HL-60 (cell line): ENCODE data around the gene ADGRB3.

ENCODE experiments used
- DNase-seq, 2 experiments: peaks; one replicate each; pipeline ENCODE4 v3.0.0-alpha.2; 2010 to 2020; ENCODE audit warnings: low read depth in 1 of 2, low spot score in 1 of 2
- H3K27ac ChIP-seq: fragments of 250-450 bp; sonication (Bioruptor Pico); replicated peaks from 2 replicates; pipeline ENCODE4 v1.5.1; 2020; ENCODE audit warnings: mild to moderate bottlenecking, moderate library complexity
- H3K27me3 ChIP-seq: fragments of 250-450 bp; sonication (Bioruptor Pico); 2 replicates; pipeline ENCODE4 v1.5.1; 2021; ENCODE audit warnings: mild to moderate bottlenecking, moderate library complexity; ENCODE audit not compliant: insufficient read depth, poor library complexity, severe bottlenecking
- H3K4me3 ChIP-seq: replicated peaks from 2 replicates; pipeline ENCODE4 v1.5.1; 2011; ENCODE audit warnings: mild to moderate bottlenecking, control low read depth, low read length; ENCODE audit not compliant: insufficient read depth
- CTCF ChIP-seq: IDR thresholded peaks from one replicate; pipeline ENCODE4 v1.5.1; 2011; ENCODE audit warnings: low read length, control low read depth, inconsistent platforms; ENCODE audit not compliant: insufficient read depth
- GABPA ChIP-seq: IDR thresholded peaks from 2 replicates; pipeline ENCODE4 v1.6.1; 2012; ENCODE audit warnings: low read depth
- POLR2AphosphoS5 ChIP-seq: IDR thresholded peaks from 2 replicates; pipeline ENCODE4 v1.6.1; 2012; ENCODE audit warnings: low read depth
- REST ChIP-seq: IDR thresholded peaks from 2 replicates; pipeline ENCODE4 v1.6.1; 2012; ENCODE audit warnings: low read depth; ENCODE audit not compliant: insufficient replicate concordance
- SPI1 ChIP-seq: IDR thresholded peaks from 2 replicates; pipeline ENCODE4 v1.6.1; 2012; ENCODE audit warnings: low read depth, mild to moderate bottlenecking, borderline replicate concordance
- long read RNA-seq: library from polyadenylated mRNA; unstranded; transcript quantifications from one replicate; pipeline ENCODE4 v2.0.0, GENCODE V29; 2020

ADGRB3 gene
- long read RNA-seq, partial matches to known transcripts: 0 of 1 reads
- long read RNA-seq, other reads (novel, unspliced or antisense): 1 of 1 reads

GRCh38 chr6:68634726-68635411 lies at the start of gene ADGRB3:
TSS of gene ADGRB3 (plus strand) at chr6:68635282. CDS start at chr6:68638676, 3,394 bp downstream.
- DNase-seq: peak; percentile 18 to 28
- no peak within 1 kb of the TSS for H3K27ac ChIP-seq
- peaks cover 35% of the 10 kb centered on the region for H3K27me3 ChIP-seq
- TF ChIP-seq GABPA: no peak
- peak; percentile 14 for TF ChIP-seq REST
- H3K4me3 ChIP-seq: peak within 1 kb of the TSS; percentile 54

GRCh38 chr6:68593558-68593957 lies 41.5 kb upstream of the ADGRB3 start:
- H3K27ac ChIP-seq: no peak overlapping the region
- TF ChIP-seq SPI1 (no peak), REST (no peak), GABPA (no peak), POLR2AphosphoS5 (no peak), CTCF (no peak)
- no peak for DNase-seq
- no peak overlapping the region for H3K4me3 ChIP-seq
- no peaks in the 10 kb centered on the region for H3K27me3 ChIP-seq

GRCh38 chr6:68597642-68598041 lies 37.4 kb upstream of the ADGRB3 start:
- H3K4me3 ChIP-seq: no peak overlapping the region
- TF ChIP-seq POLR2AphosphoS5 (no peak), SPI1 (no peak), GABPA (no peak), REST (no peak)
- no peak for DNase-seq

GRCh38 chr6:68615938-68616337 lies 19.1 kb upstream of the ADGRB3 start:
- Histone ChIP-seq H3K4me3 (no peak overlapping the region), H3K27me3 (no peaks in the 10 kb centered on the region), H3K27ac (no peak overlapping the region)
- TF ChIP-seq REST: no peak
- no peak for TF ChIP-seq POLR2AphosphoS5
- TF ChIP-seq CTCF: no peak
- DNase-seq: no peak

More at GRCh38 chr6:68597642-68598041, 37.4 kb upstream of the ADGRB3 start:
- H3K27me3 ChIP-seq: no peaks in the 10 kb centered on the region
- no peak overlapping the region for H3K27ac ChIP-seq
